ENCODE measurements around the gene C1orf198. TPM values are rescaled to one million over a fixed set of nuclear protein-coding genes. Genes with fewer than 3 reads are reported as not detected.

C1orf198 gene
- total and polyA plus RNA-seq, 2 of the 8 experiments (the other 6 are each of a cell fraction or from before 2014, with no cell fraction given): 30.6 to 45.0 TPM

GRCh38 chr1:230855886-230856285 is 12.4 kb downstream of the C1orf198 start:
- CTCF ChIA-PET (ENCODE audit: partially characterized antibody): interaction anchor here (1.6 kb wide), 1 partner anchor 25 kb away, joined by 3 read pairs; no protein-coding TSS in a partner anchor
- no peak overlapping the region for H3K27ac ChIP-seq (ENCODE audit: low read depth, low read length)

More at GRCh38 chr1:230855886-230856285, 12.4 kb downstream of the C1orf198 start:
- no peaks in the 10 kb centered on the region for H3K23me2 ChIP-seq (ENCODE audit: low read depth, low read length)
- peak; percentile 29; the same call in 1 of the 2 replicates for TF ChIP-seq BACH1 (IDR thresholded peaks at IDR 0.05; ENCODE audit: low read length)
- no peak for TF ChIP-seq ATF2 (IDR thresholded peaks at IDR 0.05; ENCODE audit: low read length)
- no peak for TF ChIP-seq POLR2AphosphoS5 (IDR thresholded peaks at IDR 0.05; ENCODE audit: low read depth, low read length)
- H3K23ac ChIP-seq (ENCODE audit: insufficient read length): no peak overlapping the region
- no peak overlapping the region for H3K14ac ChIP-seq (ENCODE audit: insufficient read length)
- no peak overlapping the region for H2BK120ac ChIP-seq (replicated peaks; ENCODE audit: low read depth, low read length)
- no peaks in the 10 kb centered on the region for H3K27me3 ChIP-seq (replicated peaks in 1 of 4; ENCODE audit: control insufficient read depth in 3 of 4, extremely low read depth in 1 of 4, insufficient read depth in 3 of 4, low read length in 3 of 4)
- FAIRE-seq (no peak), DNase-seq (ENCODE audit: low read depth in 1 of 2, low spot score in 2 of 2) (no peak)
- no peak overlapping the region for H2BK12ac ChIP-seq (ENCODE audit: low read depth, low read length)
- 95% methylated on average over 4 of the region's 4 CpGs; no CpG with 5 or more reads in 1 of the 2 experiments for WGBS, 2 experiments (ENCODE audit: extremely low coverage in 1 of 2, insufficient coverage in 1 of 2, insufficient read length in 1 of 2, insufficient replicate concordance in 2 of 2, low coverage in 1 of 2, low lambda C conversion rate in 2 of 2, missing lambda C conversion rate in 1 of 2)
- H3K4me1 ChIP-seq (replicated peaks in 1 of 4; ENCODE audit: control insufficient read depth in 3 of 4, insufficient read depth in 4 of 4, low read length in 3 of 4): peaks cover 6 to 13% (median 7%) of the 10 kb centered on the region in 4 experiments; a peak in 6 of 7 replicates
- no peak overlapping the region for H4K5ac ChIP-seq (ENCODE audit: insufficient read length, low read depth, low read length)
- no peak overlapping the region for H4K91ac ChIP-seq (replicated peaks; ENCODE audit: insufficient read length, low read length)
- no peak overlapping the region for H3K4ac ChIP-seq (replicated peaks; ENCODE audit: insufficient read length, low read depth, low read length)
- H2BK15ac ChIP-seq (ENCODE audit: low read length): no peak overlapping the region
- H4K20me1 ChIP-seq (replicated peaks in 1 of 2; ENCODE audit: control insufficient read depth in 1 of 2, insufficient read depth in 2 of 2, low read length in 2 of 2): peaks cover 2 to 8% of the 10 kb centered on the region in 2 experiments
- H3K4me3 ChIP-seq (ENCODE audit: extremely low read depth in 1 of 4, insufficient read depth in 2 of 4, low read depth in 3 of 4, low read length in 4 of 4): no peak overlapping the region
- no peak overlapping the region for H3K9ac ChIP-seq (replicated peaks in 1 of 4; ENCODE audit: extremely low read depth in 1 of 4, low read depth in 3 of 4, low read length in 3 of 4)
- H2AK5ac ChIP-seq (ENCODE audit: low read depth, low read length): no peak overlapping the region
- H3K56ac ChIP-seq (replicated peaks; ENCODE audit: insufficient read length, low read depth, low read length): no peak overlapping the region
- POLR2A ChIA-PET (ENCODE audit: partially characterized antibody): interaction anchor here (1.4 kb wide), 1 partner anchor 12 kb away, joined by 5 read pairs; the partner anchor contains the start of gene C1orf198
- H3K4me2 ChIP-seq (ENCODE audit: insufficient read depth in 1 of 2, low read depth in 2 of 2, low read length in 2 of 2): no peak overlapping the region
- 0 out of 4 replicates have a peak, but pooled peaks cover 0 to 2% of the 10 kb centered on the region in 2 experiments for H3K9me3 ChIP-seq (ENCODE audit: insufficient read depth in 2 of 2, low read depth in 1 of 2, low read length in 1 of 2)
- peaks cover 0 to 18% (median 7%) of the 10 kb centered on the region in 4 experiments; a peak in 5 of 8 replicates for H3K36me3 ChIP-seq (ENCODE audit: control insufficient read depth in 2 of 4, insufficient read depth in 4 of 4, low read length in 3 of 4)
- H3K79me2 ChIP-seq (ENCODE audit: control insufficient read depth in 1 of 2, insufficient read depth in 2 of 2, low read length in 2 of 2): peaks cover 3 to 42% of the 10 kb centered on the region in 2 experiments; a peak in 3 of 4 replicates
- H2AFZ ChIP-seq (ENCODE audit: low read length): no peak overlapping the region
- H2BK5ac ChIP-seq (ENCODE audit: low read depth, low read length): no peak overlapping the region
- H3K79me1 ChIP-seq (ENCODE audit: low read depth, low read length): peaks cover 9% of the 10 kb centered on the region
- H2BK20ac ChIP-seq (ENCODE audit: low read length): no peak overlapping the region
- no peak overlapping the region for H3K18ac ChIP-seq (ENCODE audit: extremely low read depth, low read length)
- H4K8ac ChIP-seq (ENCODE audit: extremely low read depth, insufficient read depth, low read length): no peak overlapping the region
